GM13976 (cell line): ENCODE results near the gene POMGNT2.

Experiments
- DNase-seq: peaks from one replicate; pipeline ENCODE4 v3.0.0; 2012; ENCODE audit warnings: low spot score
- CTCF ChIP-seq: IDR thresholded peaks from 2 replicates; pipeline ENCODE4 v1.5.1; 2012; ENCODE audit warnings: borderline replicate concordance, mild to moderate bottlenecking; ENCODE audit not compliant: insufficient read depth; ENCODE audit errors: extremely low read depth, missing control alignments, control extremely low read depth
- in situ Hi-C: fragments of 300-500 bp; cut with MboI; formaldehyde crosslinking; loops from one replicate; pipeline ENCODE4 v1.12.0; 2022; ENCODE audit warnings: low sequenced_read_pairs, mixed read lengths, inconsistent platforms; ENCODE audit not compliant: unreplicated experiment

POMGNT2 gene

GRCh38 chr3:43104660-43105595, 951 bp downstream of the POMGNT2 start:
- no peak for TF ChIP-seq CTCF
- no peak for DNase-seq
- in situ Hi-C loops = no loop called here

GRCh38 chr3:43104039-43104438, 1.8 kb downstream of the POMGNT2 start:
- DNase-seq = no peak
- in situ Hi-C loops = no loop called here
- no peak for TF ChIP-seq CTCF

DNA sequence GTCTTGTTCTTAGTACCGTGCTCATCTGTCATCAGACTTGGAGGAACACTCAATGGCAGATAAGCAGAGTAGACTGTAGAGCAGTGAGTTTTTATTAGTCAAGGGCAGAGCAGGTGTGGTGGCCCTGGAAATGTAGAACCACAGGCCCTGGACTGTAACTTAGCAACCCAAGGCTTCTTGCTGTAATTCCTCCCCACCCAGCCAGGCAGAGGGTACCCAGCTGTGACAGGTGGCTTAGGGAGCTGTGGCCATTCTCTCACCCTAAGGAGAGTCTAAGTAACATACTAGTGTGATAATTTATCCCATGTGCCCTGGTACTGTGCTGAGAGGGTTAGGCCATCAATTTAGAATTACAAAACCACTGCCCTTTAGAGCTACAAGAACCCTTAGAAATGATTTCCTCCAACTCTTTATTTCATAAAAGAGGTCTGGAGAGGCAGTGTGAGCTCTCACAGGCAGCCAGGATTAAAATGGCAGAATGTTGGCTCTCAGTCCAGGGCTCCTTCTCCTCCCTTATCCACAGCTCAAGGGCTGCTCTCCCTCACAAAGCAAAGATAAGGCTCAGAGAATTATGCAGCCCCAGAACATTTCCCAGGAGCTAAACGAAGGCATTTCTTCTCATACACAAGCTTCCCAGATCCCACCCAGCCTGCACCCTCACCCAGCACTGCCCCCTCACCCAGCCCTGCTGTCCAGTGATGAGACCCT, 3.0 kb downstream of the POMGNT2 start:
- TF ChIP-seq CTCF = no peak
- no peak for DNase-seq
- in situ Hi-C loops = no loop called here

GRCh38 chr3:43098761-43099160, 7.1 kb downstream of the POMGNT2 start:
- in situ Hi-C loops = no loop called here
- TF ChIP-seq CTCF = no peak
- no peak for DNase-seq

DNA sequence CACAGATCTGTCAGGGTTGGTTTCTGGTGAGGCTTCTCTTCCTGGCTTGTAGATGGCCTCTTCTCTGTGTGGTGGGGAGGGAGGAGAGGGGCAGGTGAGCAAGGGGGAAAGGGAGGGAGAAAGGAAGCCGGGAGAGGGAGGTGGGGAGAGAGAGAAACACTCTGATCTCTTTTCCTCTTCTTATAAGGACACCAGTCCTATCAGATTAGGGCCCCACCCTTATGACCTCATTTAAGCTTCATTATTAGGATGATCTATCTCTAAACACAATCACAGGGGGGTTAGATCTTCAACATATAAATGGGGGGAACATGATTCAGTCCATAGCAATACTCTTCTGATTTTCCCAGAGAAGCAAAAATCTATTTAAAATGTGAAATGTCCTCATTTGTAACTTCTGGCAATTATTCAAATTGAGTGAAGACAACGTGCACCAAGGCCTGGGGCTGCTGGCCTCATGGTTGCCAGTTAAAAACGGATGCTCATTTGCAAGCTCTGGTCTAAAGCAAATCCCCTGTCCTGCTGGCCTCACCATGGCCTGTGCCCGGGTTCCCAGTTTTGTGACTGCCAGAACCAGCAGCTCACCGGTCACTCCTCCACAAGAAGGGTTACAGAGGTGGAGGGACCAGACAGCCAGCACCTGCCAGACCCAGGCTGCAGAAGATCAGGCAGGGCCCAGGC, 8.3 kb downstream of the POMGNT2 start:
- in situ Hi-C loops = no loop called here
- TF ChIP-seq CTCF = no peak
- DNase-seq = no peak

DNA sequence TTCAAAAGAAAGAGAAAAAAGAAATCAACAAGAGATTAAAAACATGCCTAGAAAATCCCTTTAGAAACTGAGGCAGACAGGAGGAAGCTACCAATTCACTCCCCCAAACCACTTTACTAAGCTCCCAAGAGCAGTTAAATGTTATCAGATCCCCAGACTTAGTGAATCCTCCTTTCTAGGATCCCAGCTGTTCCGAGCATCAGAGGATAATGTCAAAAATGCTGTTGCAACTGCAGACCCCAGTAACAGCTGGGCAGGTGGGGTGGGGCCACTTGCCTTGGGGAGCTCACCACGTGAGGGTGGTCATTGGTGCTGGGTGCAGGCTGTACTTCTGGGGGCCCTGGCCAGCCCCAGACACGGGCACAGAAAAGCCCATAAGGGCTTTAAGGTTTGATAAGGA, 9.1 kb downstream of the POMGNT2 start:
- in situ Hi-C loops = no loop called here
- no peak for DNase-seq
- TF ChIP-seq CTCF = no peak
